GM12801 (cell line): ENCODE results near the gene USP34.

ENCODE experiments used
- TF ChIP-seq, protein P1 (sequence below): IDR thresholded peaks from one replicate; pipeline ENCODE4 v1.5.1; 2011; ENCODE audit warnings: control low read depth; ENCODE audit not compliant: insufficient read length; ENCODE audit errors: extremely low read depth

The USP34 gene

GRCh38 chr2:61175036-61175435, 295.9 kb downstream of the USP34 start:
- TF ChIP-seq, protein P1, sequence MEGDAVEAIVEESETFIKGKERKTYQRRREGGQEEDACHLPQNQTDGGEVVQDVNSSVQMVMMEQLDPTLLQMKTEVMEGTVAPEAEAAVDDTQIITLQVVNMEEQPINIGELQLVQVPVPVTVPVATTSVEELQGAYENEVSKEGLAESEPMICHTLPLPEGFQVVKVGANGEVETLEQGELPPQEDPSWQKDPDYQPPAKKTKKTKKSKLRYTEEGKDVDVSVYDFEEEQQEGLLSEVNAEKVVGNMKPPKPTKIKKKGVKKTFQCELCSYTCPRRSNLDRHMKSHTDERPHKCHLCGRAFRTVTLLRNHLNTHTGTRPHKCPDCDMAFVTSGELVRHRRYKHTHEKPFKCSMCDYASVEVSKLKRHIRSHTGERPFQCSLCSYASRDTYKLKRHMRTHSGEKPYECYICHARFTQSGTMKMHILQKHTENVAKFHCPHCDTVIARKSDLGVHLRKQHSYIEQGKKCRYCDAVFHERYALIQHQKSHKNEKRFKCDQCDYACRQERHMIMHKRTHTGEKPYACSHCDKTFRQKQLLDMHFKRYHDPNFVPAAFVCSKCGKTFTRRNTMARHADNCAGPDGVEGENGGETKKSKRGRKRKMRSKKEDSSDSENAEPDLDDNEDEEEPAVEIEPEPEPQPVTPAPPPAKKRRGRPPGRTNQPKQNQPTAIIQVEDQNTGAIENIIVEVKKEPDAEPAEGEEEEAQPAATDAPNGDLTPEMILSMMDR = no peak

- TF ChIP-seq, protein P1 = no peak
Observed at GRCh38 chr2:61173116-61173515, 297.8 kb downstream of the USP34 start.

GRCh38 chr2:61172671-61173070, 298.2 kb downstream of the USP34 start:
- TF ChIP-seq, protein P1 = no peak

- TF ChIP-seq, protein P1 = no peak
Observed at GRCh38 chr2:61167579-61167978, 303.3 kb downstream of the USP34 start.

DNA sequence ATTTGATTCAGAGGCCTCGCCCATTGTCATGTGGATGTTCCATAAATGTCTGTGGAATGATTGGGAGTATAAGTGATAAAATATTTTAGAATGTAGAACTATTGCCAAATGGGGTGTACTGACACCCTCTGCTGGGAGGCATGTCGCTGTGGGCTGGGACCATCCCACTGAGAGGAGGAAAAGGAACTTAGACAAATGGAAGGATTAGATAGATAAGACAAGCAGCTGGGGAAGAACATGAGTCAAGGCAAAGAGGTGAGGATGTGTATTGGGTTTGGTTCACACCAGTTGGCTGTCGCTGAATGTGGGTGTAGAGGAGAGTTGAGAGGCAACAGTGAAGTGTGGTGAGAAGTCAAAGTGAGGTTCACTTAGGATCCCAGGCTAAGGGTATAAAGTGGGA, 304.9 kb downstream of the USP34 start:
- TF ChIP-seq, protein P1 = no peak

DNA sequence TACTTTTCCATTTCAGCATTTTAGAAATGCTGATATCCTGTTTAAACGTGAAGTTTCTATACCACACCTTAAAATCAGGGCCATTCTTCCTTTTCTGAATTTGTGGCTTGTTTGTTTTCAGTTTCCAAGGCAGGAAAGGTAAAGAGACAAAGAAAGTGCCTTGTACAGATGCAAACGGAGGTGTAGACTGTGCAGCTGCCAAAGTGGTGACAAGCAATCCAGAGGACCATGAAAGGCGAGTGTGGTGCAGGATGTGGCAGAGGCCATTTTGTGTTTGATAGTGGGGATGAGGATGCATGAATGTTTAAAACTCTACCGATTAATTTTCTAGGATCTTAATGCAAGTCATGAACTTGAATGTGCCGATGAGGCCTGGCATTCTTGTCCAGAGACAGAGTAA, 308.2 kb downstream of the USP34 start:
- TF ChIP-seq, protein P1 = no peak

DNA sequence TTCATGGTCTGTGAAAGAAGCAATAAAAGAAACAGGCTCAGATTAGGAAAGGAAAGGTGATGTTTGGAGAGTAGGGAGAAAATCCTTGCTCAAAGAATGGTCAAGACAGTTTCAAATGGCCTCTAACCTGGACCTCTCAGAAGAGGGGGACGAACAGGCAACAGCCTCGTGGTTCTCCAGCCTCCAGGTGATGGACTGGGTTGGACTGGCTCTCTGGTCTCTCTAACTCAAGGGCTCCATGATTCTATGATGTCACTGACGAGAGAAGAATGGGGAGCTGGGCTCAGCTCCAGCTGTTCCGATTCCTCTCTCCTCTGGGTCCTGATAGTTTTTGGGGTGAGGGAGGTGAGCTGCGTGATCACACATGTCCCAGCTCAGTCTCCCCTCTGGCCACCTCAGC, 309.0 kb downstream of the USP34 start, which contains the start of gene C2orf74:
TSS of gene C2orf74 (plus strand) at position 301 of the 400 bp plus-strand sequence. CDS start 327 bp downstream, outside the sequence.
- TF ChIP-seq, protein P1 = no peak

DNA sequence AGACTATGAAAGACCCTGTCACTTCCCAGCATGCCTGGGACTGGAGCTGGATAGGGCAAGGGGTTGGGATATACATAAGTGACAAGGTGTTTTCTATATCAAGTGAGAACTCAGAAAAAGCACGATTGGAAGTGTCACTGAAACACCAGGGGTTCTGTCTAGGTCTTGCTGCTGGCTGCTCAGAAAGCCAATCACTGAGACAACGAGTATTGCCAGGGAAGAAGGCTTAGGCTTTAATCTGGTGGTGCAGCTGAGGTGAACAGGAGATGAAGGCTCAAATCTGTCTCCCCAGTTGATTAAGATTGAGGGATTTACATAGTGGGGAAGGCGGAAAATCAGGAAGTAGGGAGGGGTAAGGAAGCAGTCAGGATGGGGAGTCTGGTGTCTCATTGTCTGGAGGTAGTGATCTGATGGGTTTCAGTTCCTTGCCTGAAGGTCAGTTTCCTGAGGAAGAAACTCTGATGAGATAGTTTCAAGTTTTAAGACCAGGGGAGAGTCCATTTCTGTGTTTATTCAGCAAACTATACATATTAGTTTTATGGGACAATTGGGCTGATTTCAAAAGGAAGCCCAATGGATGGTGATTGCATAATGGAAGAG, 312.4 kb downstream of the USP34 start:
- TF ChIP-seq, protein P1 = no peak
